Hippocampal formation (tissue), 2 donors: ENCODE data around the gene XPR1.

ENCODE experiments used
- DNase-seq, 2 donors: peaks; one replicate each; lab custom pipeline; 2025; lab: John Stamatoyannopoulos, UW

The XPR1 gene

GRCh38 chr1:180932378-180932777, 300.6 kb downstream of the XPR1 start:
- DNase-seq, result no peak

GRCh38 chr1:180933141-180933540, 301.3 kb downstream of the XPR1 start:
- no peak for DNase-seq

GRCh38 chr1:180934563-180934962, 302.7 kb downstream of the XPR1 start:
- DNase-seq, result no peak

- DNase-seq, result no peak
These were observed 303.7 kb downstream of the XPR1 start for GRCh38 chr1:180935326-180936109.

- no peak for DNase-seq
These were observed 304.5 kb downstream of the XPR1 start for GRCh38 chr1:180936110-180937011.

GRCh38 chr1:180937012-180937372, 305.2 kb downstream of the XPR1 start:
- no peak for DNase-seq

- no peak for DNase-seq
These were observed 305.9 kb downstream of the XPR1 start for GRCh38 chr1:180937624-180938225.

- DNase-seq, result no peak
These were observed 307.4 kb downstream of the XPR1 start for GRCh38 chr1:180939073-180939710.

- no peak for DNase-seq
These were observed 307.9 kb downstream of the XPR1 start for GRCh38 chr1:180939711-180940103.
